Measurements from ENCODE around the gene USP25.

The USP25 gene

DNA sequence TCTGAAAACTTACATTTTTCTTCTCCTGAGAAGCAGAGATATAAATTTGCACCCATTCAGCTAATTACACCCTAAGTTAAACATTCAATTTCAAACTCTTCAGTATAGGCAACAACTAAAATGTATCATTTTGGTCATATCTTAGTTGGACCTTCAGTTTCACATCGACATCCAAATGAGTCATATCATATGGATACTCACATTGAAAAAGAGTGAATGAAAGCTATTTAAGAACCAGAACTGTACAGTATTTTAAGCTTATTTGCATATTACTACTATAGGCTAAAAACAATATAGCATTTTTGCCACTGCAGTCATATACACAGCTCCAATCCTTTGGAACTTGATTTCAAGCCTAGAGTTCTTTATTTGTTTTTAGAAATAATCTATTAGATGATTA, 33.6 kb downstream of the USP25 start:
- DNase-seq (ENCODE audit: low spot score): no peak

DNA sequence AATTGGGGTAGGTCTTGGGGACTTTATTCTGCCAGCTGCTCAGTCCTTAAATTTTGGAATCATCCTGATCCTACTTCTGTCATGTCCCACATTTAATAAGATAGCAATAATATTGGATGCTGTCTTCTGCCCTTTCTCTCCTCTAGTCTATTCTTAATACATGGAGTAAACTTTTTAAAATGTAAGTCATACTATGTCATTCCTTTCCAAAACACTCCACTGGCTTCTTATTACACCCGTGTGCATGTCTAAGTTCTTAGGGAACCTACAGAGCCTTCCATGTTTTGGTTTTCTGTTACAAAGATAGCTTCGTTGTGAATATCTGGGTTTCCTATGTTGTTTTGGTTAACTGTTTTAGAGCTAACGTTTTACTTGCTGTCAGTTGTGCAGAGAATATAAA, 35.1 kb downstream of the USP25 start:
- no peak for DNase-seq (ENCODE audit: low spot score)

DNA sequence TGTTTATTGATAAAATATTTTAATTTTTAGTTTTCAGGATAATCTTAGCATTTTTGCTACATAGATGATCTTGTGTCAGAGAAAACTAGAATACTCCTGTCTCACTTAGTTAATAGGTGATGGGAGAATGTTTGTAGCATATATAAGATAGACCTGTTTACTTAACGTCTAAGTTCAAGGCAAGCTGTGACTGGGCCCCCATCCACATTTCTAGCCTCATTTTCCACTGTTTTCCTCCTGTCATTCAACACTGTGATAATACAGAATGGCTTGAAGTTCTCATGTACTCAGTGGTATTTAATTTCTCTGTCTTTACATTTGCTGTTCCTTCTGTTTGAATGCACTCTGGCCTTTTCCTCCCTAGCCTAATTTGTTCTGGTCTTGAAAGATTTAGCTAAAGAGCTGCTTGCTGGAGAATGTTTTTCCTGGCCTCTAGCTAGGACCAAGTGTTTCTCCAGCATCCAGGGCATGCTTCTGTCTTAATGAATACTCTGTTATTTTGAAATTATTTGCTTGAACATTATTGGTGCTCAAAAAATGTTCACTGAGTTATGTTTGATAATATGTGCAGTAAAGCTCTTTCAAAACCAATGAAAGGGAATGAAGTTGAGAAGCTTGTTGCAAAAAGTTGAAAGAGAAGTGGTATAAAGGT, 37.3 kb downstream of the USP25 start:
- no peak for DNase-seq (ENCODE audit: low spot score)

DNA sequence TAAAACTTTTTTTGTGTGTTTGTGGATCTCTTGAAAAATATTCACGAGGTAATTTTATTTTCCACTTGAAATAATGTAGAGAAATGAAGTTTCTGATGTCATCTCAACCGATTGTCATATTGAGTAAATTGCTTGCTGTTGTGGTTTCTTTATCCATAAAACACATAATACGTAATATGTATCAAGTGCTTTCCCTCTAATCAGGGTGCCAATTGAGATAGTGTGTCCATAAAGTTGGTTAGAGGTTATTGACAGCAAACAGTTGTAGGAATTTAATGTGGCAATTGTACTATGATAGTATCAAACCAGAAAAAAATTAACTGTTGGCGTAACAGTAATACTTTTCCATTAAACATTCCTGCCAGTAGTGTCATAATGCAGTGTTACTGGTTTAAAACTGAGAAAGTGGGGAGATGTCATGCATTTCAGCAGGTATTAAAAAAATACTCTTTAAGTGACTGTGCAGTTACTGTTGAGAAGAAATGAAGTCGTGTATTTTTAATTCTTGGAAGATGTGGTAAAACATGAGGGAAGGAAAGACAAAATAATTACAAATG, 38.3 kb downstream of the USP25 start:
- no peak for DNase-seq (ENCODE audit: low spot score)

DNA sequence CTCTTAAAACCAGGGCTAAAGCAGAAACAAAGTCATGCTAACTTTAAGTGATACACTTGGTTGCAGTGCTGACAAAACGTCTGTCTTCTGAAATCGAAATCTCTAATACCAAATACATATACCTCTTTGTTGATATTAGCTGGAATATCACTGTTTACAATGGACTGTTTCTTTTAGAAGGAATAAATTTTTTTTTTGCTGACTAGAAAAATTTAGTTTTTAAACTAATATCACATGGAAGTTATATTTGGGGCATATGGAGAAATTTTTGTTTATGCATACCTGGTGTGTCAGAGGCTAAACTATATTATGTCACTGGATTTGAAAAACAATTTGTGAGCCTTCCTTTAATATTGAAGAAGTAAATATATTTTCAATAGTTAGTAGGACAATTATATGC, 39.1 kb downstream of the USP25 start:
- no peak for DNase-seq (ENCODE audit: low spot score)

DNA sequence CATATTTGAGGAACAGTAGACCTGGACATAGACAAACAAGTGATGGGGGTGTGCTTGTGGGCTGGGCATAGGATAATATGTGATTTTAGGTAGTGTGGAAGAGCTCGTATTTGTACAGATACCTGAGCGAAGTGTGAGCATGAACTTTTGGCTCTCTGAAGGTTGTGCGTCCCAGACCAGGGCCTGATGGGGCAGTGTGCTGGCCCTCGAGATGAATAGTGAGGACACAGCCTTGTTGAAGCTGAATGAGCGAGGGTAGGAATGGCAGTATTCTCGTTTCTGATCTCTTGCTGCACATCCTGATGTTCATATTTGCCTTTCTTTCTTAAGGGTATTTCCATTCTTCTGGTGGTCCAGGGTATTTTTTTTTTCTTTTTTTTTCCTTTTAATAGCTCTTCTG, 41.5 kb downstream of the USP25 start:
- DNase-seq (ENCODE audit: low spot score): no peak

DNA sequence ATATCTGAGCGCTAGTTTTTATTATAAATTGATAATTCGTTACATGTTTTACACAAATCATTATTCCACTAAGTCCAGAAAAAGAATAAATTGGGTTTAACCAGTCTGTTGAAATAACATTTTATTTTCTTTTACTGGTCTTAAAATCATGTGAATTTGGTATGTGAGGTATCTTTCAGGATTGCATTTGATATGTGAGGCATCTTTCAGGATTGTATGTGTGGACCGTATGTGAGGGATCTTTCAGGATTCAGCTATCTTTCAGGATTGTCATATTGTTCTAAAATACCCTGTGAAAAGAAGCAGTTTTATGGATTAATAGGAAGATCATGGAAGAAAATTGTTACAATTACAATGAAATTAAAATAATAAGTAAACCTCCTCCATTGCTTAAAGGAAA, 42.9 kb downstream of the USP25 start:
- DNase-seq (ENCODE audit: low spot score): no peak

DNA sequence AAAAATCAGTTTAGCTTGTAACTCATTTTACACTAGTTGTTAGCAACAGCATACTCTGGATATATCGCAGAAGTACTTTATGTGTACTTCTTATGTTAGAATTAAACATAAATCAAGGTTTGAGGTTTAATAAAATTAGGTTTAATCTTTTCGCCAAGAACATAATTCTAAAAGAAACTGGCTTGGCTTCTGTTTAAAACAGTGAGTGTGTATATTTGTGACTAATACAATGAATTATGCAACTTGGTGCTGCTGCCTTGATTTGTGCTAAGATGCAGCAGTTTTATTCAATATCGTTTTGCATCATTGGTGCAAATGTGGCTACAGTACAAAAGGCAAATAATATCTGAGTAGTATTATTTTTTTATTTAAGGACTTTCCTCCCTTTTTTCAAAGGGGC, 44.8 kb downstream of the USP25 start:
- no peak for DNase-seq (ENCODE audit: low spot score)

DNA sequence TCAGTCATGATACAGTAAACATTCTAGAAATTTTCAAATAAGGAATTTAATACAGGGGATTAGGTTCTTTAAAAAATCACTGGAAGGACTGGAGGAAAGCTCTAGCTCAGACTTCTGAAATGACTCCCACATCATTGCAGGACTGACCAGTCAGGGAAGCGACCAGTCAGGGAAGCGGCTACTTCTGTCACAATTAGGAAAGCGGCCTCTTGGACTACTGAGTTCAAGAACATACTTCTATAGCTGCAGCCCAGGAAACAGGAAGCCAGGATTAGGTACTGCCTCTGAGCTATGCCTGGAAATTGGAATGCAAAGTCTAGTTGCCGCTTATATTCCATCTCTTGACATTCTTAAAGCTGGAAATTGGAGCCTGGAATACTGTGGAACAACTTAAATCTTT, 45.5 kb downstream of the USP25 start:
- no peak for DNase-seq (ENCODE audit: low spot score)

DNA sequence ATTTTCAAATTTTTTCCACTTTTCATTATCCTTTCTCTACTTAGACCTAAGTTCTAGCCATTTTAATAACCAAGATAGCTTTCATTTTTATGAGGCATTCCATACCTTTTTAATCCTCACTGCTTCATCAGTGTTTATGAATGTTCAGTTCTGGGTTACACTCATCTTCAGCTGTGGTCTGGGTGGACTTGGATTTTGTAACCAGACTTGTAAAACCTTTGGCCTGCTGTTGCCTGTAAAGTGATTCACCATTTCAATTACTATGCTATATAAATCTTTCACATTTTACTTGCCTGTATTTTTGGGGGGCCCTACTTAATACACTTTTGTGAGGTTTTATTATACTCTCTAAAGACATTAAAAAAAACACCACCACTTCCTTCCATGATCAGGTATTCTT, 46.2 kb downstream of the USP25 start:
- DNase-seq (ENCODE audit: low spot score): peak; percentile 42

DNA sequence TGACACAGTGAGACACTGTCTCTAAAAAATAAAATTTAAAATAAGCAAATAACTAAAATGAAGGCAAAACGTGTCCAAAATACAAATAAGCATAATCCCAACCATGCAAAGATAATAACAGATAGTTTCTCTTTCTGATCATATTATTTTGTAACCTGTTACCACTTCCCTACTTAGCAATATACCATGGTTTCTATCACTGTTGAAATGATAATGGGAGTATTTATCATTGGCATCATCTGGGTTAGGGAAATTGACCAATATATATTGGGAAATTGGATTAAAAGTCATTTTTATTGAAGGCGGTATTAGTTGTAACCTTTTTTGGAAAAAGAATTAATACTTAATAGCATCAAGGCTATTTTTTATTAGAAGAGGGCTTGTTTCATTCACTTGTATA, 47.0 kb downstream of the USP25 start:
- no peak for DNase-seq (ENCODE audit: low spot score)

DNA sequence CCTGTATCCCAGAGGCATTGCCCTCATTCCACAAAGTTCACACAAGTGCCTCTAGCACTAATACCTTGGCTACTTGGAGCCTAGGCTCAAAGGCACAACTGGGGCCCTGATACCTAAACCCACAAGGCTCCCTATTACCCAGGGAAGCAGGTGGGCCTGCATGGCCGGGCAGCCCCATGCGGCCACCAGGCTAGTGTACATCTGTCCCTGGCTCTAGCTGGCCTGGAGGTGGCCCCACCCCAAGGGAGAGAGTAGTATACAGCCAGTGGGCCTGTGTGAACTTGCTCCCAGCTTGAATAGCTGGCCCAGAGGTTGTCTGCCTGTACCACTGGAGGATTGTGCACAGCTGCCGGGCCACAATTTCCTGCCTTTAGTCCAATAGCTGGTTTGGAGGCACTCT, 52.2 kb downstream of the USP25 start:
- no peak for DNase-seq (ENCODE audit: low spot score)

DNA sequence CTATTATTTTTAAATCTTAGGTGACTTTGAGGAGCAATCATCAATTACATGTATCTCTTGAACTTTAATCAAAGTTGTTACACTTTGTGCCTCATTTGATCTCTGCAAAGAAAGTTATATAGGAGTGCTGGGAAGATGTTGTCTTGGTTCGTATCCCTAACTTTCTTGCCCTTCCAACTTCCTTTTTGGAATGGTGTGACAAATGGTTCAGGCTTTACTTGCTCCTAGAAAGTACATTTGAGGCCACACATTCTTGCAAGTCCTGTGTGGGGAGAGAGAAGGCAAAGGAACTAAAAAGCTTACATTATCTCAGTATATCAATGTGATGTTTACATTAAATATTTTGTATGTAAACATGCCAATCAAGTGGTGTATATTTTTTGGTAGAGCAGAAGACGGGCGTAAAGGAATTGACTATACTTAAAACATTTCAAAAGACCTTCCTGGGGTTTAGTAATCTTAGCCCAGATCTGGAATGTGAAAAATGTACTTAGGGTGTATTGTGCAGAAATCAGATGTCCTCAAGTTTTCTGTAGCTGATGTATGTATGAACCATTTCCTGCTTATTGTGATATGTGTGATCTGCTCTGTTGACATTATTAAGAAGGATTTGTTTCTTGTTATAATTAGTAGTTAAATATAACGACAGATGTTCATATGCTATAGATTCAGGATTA, 59.2 kb downstream of the USP25 start:
- no peak for DNase-seq (ENCODE audit: low spot score)

DNA sequence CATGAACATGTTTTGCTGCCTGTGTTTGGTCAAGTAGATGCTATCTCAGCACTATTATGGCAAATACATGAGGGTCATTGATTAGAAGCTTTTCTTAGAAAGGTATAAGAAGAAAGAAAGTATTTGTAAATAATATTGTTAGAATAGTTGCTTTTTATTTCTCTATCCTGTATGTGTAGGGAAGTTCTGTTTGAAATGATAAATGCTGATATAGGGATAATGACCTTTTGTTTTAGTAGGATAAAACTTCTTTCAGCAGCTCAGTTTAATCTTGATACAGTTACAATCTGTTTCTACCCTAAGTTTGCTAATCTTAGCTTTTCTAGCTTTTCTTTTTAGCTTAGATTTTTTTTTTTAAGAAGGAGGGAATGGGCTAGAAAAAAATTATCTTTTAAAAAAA, 63.3 kb downstream of the USP25 start:
- DNase-seq (ENCODE audit: low spot score): no peak

DNA sequence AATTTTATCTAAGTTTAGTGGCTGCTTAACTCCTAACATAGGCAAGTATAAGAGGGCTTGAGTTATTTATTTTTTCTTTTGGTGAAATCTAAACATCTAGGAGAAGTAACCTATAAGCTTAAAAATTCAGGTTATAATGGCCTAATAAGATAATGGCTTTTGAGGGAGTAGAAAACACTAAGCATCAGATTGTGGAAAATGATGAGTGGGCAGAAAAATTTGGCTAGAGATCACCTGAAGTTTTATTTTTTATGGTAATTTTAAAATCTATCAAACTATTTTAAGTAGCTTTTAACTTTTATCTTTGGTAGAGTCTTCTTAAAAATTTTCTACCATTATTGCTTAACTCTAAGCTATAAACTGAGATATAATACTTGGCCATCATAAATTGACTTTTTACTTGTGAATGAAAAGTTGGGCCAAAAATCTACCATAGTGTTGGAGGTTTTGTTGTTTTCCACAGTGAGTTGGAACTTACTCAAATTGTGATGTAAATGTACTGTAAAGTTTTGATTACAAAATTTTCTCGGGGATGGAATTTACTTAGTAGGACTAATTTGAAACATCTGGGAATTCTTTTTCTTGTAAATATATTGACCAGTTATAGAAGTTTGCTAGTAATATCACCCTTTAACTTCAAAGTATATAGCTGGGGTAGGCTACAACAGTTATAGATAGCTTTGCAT, 63.9 kb downstream of the USP25 start:
- no peak for DNase-seq (ENCODE audit: low spot score)

DNA sequence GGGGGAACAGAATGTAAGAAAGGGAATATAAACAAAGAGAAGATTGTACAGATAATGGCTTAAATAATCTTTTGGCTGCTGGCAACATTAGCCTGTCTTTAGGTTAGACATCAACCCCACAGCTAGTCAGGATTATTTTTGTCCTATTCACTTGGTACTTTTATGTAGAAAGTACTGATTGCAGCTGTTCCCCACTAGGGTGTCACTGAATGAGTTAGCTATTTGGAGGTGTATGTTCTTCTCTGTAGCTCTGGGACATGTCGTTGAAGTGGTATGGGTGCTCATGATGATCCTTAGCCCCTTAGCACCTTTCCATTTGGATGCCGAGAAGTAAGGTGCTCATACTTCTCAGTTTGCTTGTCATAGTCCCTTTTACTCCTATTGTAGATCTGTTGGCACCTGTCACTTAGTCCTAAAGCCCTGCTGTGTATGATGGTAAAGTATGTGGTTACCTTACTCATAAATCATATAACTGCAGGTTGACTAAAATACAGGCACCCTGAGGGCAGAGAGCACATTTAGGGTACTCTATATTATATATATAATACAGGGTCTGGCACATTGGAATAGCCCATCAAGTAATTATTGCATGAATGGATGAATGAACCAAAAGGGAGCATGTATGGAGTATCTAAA, 64.6 kb downstream of the USP25 start:
- DNase-seq (ENCODE audit: low spot score): no peak

DNA sequence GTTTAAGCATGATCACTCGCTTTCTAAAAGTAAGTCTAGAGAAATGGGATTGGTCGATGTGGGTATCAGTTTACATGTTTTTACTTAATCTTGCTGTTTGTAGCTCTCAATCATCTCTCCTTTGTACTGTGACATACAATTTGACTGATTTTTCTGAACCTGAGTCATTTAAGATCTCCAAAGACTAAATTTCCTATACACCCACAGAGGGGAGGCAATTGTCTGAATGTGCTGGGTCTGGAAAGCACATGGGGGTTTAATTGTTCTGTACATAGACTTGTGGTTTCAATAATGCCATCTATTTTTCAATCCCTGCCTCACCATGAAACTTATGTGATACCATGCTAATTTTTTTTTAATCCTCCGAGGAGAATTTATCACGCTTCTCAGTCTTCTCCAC, 65.8 kb downstream of the USP25 start:
- no peak for DNase-seq (ENCODE audit: low spot score)

DNA sequence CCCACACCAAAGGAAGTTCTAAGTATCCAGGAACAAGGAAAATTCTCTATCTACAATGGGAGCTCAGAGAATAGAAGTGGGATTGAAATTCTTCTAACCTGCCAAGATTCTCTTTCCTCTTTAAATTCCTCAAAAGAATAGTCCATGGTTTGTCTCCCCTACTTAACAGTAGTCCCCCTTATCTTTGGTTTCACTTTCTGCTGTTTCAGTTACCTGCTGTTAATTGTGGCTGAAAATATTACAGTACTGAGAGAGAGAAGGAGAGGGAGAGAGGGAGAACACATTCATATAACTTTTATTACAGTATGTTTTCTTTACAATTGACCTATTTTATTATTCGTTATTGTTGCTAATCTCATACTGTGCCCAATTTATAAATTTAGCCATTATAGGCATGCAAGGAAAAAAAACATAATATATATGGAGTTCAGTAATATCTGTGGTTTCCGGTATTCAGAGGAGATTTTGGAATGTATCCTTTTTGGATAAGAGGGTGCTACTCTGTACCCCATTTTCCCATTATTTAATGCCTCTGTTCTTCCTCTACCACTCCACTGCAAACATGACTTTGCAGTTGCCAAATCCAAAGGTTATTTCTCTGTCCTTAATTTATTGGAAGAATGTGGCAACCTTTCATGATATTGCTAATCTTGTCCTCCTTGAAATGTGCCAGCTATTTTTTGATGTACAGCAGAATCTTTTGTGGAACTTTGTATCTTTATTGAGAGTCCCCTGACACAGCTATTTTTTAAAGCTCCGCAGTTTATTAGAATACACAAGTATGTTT, 68.0 kb downstream of the USP25 start:
- DNase-seq (ENCODE audit: low spot score): no peak

DNA sequence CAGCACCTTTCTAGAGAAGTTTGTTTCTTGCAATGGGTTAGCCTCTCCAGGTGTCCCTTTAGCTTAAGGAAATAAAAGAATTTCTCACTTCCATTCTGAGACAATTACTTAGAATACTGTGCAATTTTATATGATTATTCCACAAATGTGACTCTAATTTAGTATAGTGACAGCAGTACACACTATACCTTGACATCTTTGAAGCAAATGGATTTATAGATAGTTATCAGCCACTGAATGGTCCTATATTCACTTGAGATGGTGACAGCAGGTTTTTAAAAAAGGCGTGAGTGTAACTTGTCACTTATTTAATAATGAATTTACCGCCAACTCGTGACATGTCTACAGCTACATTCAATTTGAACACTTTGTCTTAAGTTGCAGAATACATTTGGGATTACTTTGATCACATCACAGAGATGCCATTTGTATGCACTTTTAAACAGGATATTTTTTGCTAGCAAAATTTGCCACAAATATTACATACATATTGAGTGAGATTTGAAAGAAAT, 71.6 kb downstream of the USP25 start:
- no peak for DNase-seq (ENCODE audit: low spot score)

DNA sequence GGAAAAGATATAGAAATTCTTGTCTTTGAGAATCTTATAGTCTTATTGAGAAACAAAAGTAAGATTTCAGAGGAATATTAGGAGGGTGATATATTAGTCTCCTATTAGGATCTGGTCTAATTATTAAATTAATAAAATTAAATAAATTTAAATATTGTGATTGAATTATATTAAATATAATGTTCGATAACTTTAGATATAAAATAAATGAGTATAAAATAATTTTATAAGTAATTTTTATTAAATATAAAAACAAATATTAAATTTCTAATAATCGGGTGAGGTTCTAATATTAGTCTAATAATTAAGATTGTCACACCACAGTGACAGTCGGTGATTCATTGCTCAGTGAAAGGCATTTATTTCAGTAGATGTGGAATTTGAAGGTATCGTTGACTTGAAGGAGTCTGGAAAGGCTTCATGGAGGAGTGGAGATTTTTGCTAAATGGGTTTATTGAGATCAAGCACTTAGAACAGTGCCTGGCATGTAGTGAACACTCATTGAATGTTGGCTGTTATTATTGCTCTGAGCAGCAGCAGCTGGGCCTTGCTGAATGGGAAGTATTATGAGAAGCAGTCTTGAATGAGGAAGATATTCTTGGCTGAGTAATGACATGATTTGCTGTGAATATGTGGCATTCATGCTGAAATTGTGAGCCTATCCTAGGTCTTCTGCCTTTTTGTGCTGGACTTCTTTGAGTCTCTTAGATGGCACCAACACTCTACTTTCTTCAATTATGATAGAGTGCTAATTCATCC, 74.6 kb downstream of the USP25 start:
- no peak for DNase-seq (ENCODE audit: low spot score)

DNA sequence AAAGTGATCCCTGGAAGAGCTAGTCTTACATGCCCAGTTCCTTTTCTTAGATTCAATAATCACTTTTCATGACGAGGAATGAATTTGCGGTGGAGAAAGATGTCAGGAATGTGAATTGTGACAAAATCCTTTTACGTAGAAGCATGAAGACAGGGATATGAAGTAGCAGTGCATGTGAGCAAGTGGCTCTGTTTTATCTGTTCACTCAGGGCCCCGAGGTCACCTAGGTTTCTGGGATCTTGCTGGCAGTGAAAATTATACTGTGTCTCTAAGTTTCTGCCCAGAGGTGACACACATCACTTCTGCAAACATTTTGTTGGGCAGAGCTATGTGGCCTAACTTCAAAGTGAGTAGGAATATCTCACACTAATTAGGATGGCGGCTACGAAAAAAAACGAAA, 79.3 kb downstream of the USP25 start:
- DNase-seq (ENCODE audit: low spot score): no peak

Measured in kidney tubule cell (primary cell).